K562 (cell line): ENCODE results near the gene CCDC106. TPM values are rescaled to one million over a fixed set of nuclear protein-coding genes. Genes with fewer than 3 reads are reported as not detected.

Experiments used
- ATAC-seq: fragments of 200-7000 bp; cut with Tn5 transposase; 3 replicates; pipeline ENCODE4 v1.9.1; 2020; ENCODE audit warnings: moderate library complexity
- BruUV-seq: library from RNA; stranded (reverse); fragments of 400-500 nt; replicated peaks from 2 replicates; lab custom pipeline; 2021; lab: Mats Ljungman, UMichigan
- CTCF ChIA-PET: fragments of 300-600 bp; formaldehyde crosslinking; extraction: SDS; loops from one replicate; lab custom pipeline; 2021; ENCODE audit warnings: low intra/inter-chr PET ratio; lab: Yijun Ruan, JAX
- POLR2A ChIA-PET: fragments of 300-600, 350-650 bp; sonication (Branson Sonifier 250); formaldehyde crosslinking; extraction: SDS; loops from one replicate; lab custom pipeline; 2021; ENCODE audit warnings: antibody characterized with exemption, inconsistent platforms; lab: Yijun Ruan, JAX
- DNase-seq, 4 experiments: peaks; one replicate each; pipeline versions ENCODE4 v3.0.0 to v3.0.0-alpha.2; 2011 to 2018; ENCODE audit warnings: low spot score in 3 of 4, mixed read lengths in 3 of 4; ENCODE audit errors: extremely low read depth in 1 of 4
- FAIRE-seq: peaks from 2 replicates; lab custom pipeline; 2011; peaks lifted over from hg19 to GRCh38; lab: Jason Lieb, UNC
- H2AFZ ChIP-seq: 2 replicates; pipeline ENCODE4 v1.6.0; 2011; ENCODE audit warnings: low read depth, low read length, control low read depth, inconsistent platforms
- H3K27ac ChIP-seq: fragments of 200-600 bp; 3 replicates; pipeline ENCODE4 v1.8.0; 2011; ENCODE audit warnings: low read depth, mild to moderate bottlenecking, control low read depth, inconsistent platforms, low read length, moderate library complexity, mixed read lengths; ENCODE audit errors: extremely low read depth
- H3K27me3 ChIP-seq, 2 experiments: fragments of 300-600 bp in 1 of 2; 2 replicates in 1 of 2; 3 replicates in 1 of 2; pipeline versions ENCODE4 v1.6.0 to v1.8.0; 2011; ENCODE audit warnings: inconsistent platforms in 2 of 2, low read length in 2 of 2, mild to moderate bottlenecking in 1 of 2, mixed read lengths in 1 of 2, moderate library complexity in 1 of 2; ENCODE audit not compliant: control insufficient read depth in 2 of 2, insufficient read depth in 2 of 2
- H3K36me3 ChIP-seq: fragments of 300-600 bp; 3 replicates; pipeline ENCODE4 v1.8.0; 2011; ENCODE audit warnings: mild to moderate bottlenecking, low read length, inconsistent platforms; ENCODE audit not compliant: control insufficient read depth, insufficient read depth
- H3K4me1 ChIP-seq, 2 experiments: fragments of 200-600 bp in 1 of 2; replicated peaks in 1 of 2; 2 replicates in 1 of 2; 3 replicates in 1 of 2; pipeline versions ENCODE4 v1.5.1 to v1.8.0; 2011; ENCODE audit warnings: inconsistent platforms in 2 of 2, low read length in 2 of 2, mild to moderate bottlenecking in 1 of 2, mixed read lengths in 1 of 2, moderate library complexity in 1 of 2; ENCODE audit not compliant: control insufficient read depth in 2 of 2, insufficient read depth in 2 of 2
- H3K4me2 ChIP-seq: 2 replicates; pipeline ENCODE4 v1.6.1; 2011; ENCODE audit warnings: low read length, control low read depth, inconsistent platforms, mixed read lengths; ENCODE audit not compliant: insufficient read depth
- H3K4me3 ChIP-seq: fragments of 200-600 bp; sonication (generic), shearing (Covaris generic); 2 replicates; pipeline ENCODE4 v1.5.1; 2016; ENCODE audit warnings: control low read depth, inconsistent platforms
- H3K79me2 ChIP-seq: fragments of 200-600 bp; 3 replicates; pipeline ENCODE4 v1.8.0; 2011; ENCODE audit warnings: low read length, inconsistent platforms; ENCODE audit not compliant: control insufficient read depth, insufficient read depth
- H3K9ac ChIP-seq, 2 experiments: 2 replicates each; pipeline versions ENCODE4 v1.6.0 to v1.6.1; 2011; ENCODE audit warnings: low read depth in 2 of 2, low read length in 2 of 2, control low read depth in 1 of 2, inconsistent platforms in 1 of 2, mild to moderate bottlenecking in 1 of 2, mixed read lengths in 1 of 2; ENCODE audit not compliant: insufficient read depth in 1 of 2
- H3K9me1 ChIP-seq: one replicate; pipeline ENCODE4 v1.6.0; 2011; ENCODE audit warnings: inconsistent platforms, mild to moderate bottlenecking, low read length, moderate library complexity; ENCODE audit not compliant: control insufficient read depth, insufficient read depth
- H3K9me3 ChIP-seq: replicated peaks from 2 replicates; pipeline ENCODE4 v1.5.1; 2011; ENCODE audit warnings: low read depth, low read length, inconsistent platforms; ENCODE audit not compliant: control insufficient read depth, insufficient read depth
- H4K20me1 ChIP-seq: replicated peaks from 2 replicates; pipeline ENCODE4 v1.6.1; 2011; ENCODE audit warnings: low read length, inconsistent platforms, mixed read lengths; ENCODE audit not compliant: control insufficient read depth, insufficient read depth
- FOXP1 ChIP-seq: sonication (generic); formaldehyde crosslinking; IDR thresholded peaks from 2 replicates; pipeline ENCODE4 v1.8.0; 2022; ENCODE audit warnings: mild to moderate bottlenecking, missing genetic modification reagents
- MBD2 ChIP-seq: sonication (generic); IDR thresholded peaks from 2 replicates; pipeline ENCODE4 v1.6.1; 2016; ENCODE audit warnings: low read depth, borderline replicate concordance
- MEF2A ChIP-seq: IDR thresholded peaks from 2 replicates; pipeline ENCODE4 v1.6.1; 2011; ENCODE audit warnings: low read depth, mild to moderate bottlenecking, low read length, moderate library complexity; ENCODE audit not compliant: control insufficient read depth
- PML ChIP-seq: IDR thresholded peaks from 2 replicates; pipeline ENCODE4 v1.6.1; 2012; ENCODE audit warnings: low read length, inconsistent platforms
- RNF2 ChIP-seq: sonication (generic); IDR thresholded peaks from 2 replicates; pipeline ENCODE4 v1.6.1; 2016
- SAFB ChIP-seq: fragments of 200-400 bp; formaldehyde crosslinking; IDR thresholded peaks from 2 replicates; pipeline ENCODE4 v1.6.1; 2017; ENCODE audit warnings: low read depth, low read length, borderline replicate concordance
- SMAD3 ChIP-seq: fragments of 450-650 bp; formaldehyde crosslinking; conservative IDR thresholded peaks from 2 replicates; pipeline ENCODE4 v1.4.0; 2020; ENCODE audit warnings: mild to moderate bottlenecking
- WGBS: fragments of 100-300 bp; shearing (Covaris generic); methylation state at CpG from one replicate; pipeline ENCODE4 v1.1.6; 2016; ENCODE audit warnings: low coverage, mixed read lengths; ENCODE audit not compliant: insufficient coverage; ENCODE audit errors: missing lambda C conversion rate; 5-methylcytosine and 5-hydroxymethylcytosine counted together
- in situ Hi-C: fragments of 300-500 bp; cut with MboI; formaldehyde crosslinking; loops from 4 replicates; pipeline ENCODE4 v1.15.0; 2018; ENCODE audit warnings: inconsistent platforms, mixed read lengths
- intact Hi-C: fragments of 100-400 bp; cut with micrococcal nuclease; formaldehyde crosslinking; loops from 2 replicates; pipeline ENCODE4 v1.14.2; 2022
- polyA plus RNA-seq, 8 experiments: library from polyadenylated mRNA; depleted of rRNA in 4 of 8; stranded (reverse) in 5 of 8; unstranded in 3 of 8; fragments of >200 nt; fragmentation: Nextera tagmentation in 2 of 8; fragmentation: Illumina TruSeq in 1 of 8; extraction: Ambion mirVana in 2 of 8; extraction: Trizol in 1 of 8; gene quantifications; 2 replicates each; pipeline versions ENCODE4 v1.2.1 to v1.2.3, GENCODE V29; 2011 to 2014; ENCODE audit warnings: inconsistent platforms in 1 of 8, missing spikeins in 1 of 8
- total RNA-seq, 7 experiments: library from RNA; depleted of rRNA in 6 of 7; stranded (reverse); fragments of >200 nt in 6 of 7; fragmentation: Illumina TruSeq in 2 of 7; extraction: Trizol in 2 of 7; gene quantifications; 2 replicates each; pipeline versions ENCODE4 v1.2.1 to v1.2.3, GENCODE V29; 2011 to 2021; ENCODE audit warnings: low replicate concordance in 1 of 7
- TF ChIP-seq, protein P1 (sequence below): fragments of 450-650 bp; IDR thresholded peaks from 2 replicates; pipeline ENCODE4 v1.6.1; 2016; ENCODE audit warnings: borderline replicate concordance
- TF ChIP-seq, protein P2 (sequence below): fragments of 250-450 bp; sonication (Bioruptor Pico); IDR thresholded peaks from 2 replicates; pipeline ENCODE4 v1.4.0; 2020; ENCODE audit warnings: mild to moderate bottlenecking
- TF ChIP-seq, protein P3 (sequence below): fragments of 250-450 bp; sonication (Bioruptor Pico); IDR thresholded peaks from 2 replicates; pipeline ENCODE4 v1.5.0; 2020; ENCODE audit warnings: mild to moderate bottlenecking
- TF ChIP-seq, protein P4 (sequence below): fragments of 450-650 bp; formaldehyde crosslinking; IDR thresholded peaks from 2 replicates; pipeline ENCODE4 v1.4.0; 2020; ENCODE audit warnings: mild to moderate bottlenecking, moderate library complexity

CCDC106 gene
- total and polyA plus RNA-seq, 9 of the 15 experiments (the other 6 are each of a cell fraction or from before 2014, with no cell fraction given) = 0.10 to 27.5 (median 15.0) TPM; not detected in 1

DNA sequence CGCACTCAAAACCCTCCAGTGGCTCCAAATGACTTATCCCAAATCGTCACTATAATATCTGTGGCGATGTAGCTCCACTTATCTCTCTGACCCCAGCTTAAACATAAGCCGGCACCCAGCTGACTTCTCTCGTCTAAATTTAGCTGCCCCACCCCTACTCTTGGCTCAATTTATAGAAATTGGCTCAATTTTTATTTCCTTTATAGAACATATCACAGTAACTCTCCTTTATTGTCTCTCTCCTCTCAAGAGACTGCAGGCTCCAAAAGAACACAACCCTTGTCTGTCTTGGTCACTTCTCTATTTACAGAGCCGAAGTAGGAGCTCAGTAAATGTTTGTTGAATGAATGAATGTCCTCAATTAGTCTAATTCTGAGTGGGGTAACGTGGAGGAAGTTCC, 24.5 kb upstream of the CCDC106 start:
- Histone ChIP-seq H3K4me3 (peak overlapping the region; percentile 30), H3K9ac (peak overlapping the region in 1 of 2 experiments; percentile 51; a peak in 2 of 4 replicates), H3K4me1 (peaks cover 9 to 11% of the 10 kb centered on the region in 2 experiments; a peak in 4 of 5 replicates), H3K79me2 (peaks cover 7% of the 10 kb centered on the region; the same call in 2 of the 3 replicates), H3K9me1 (peaks cover 3% of the 10 kb centered on the region), H3K4me2 (peak overlapping the region; percentile 77), H3K9me3 (no peaks in the 10 kb centered on the region), H3K27ac (peak overlapping the region; percentile 62), H3K27me3 (no peaks in the 10 kb centered on the region), H2AFZ (peak overlapping the region; percentile 54; the same call in 1 of the 2 replicates), H3K36me3 (peaks cover 9% of the 10 kb centered on the region; the same call in 1 of the 3 replicates), H4K20me1 (no peaks in the 10 kb centered on the region; the same call in 1 of the 2 replicates)
- in situ Hi-C loops (loop anchor here (10.0 kb wide), 1 partner anchor 339 kb away; the partner anchor contains the start of genes BRSK1 and HSPBP1), intact Hi-C loops (no loop called here)
- ChIA-PET POLR2A (interaction anchor here (0.6 to 2.1 kb wide), 6 partner anchors 13 to 103 kb away, joined by 3 to 10 read pairs (median 3); partner anchors contain the start of genes FIZ1 and ZNF865), CTCF (no interaction called here)
- 8% methylated on average over 7 of the region's 7 CpGs for WGBS
- DNase-seq (peak in 3 of 4 experiments; percentile 28 to 42 (median 40)), FAIRE-seq (no peak), ATAC-seq (no peak)
- TSS peak; percentile 72 for BruUV-seq
- no peak for TF ChIP-seq PML
- TF ChIP-seq MEF2A = peak; percentile 56; the same call in 1 of the 2 replicates
- no peak for TF ChIP-seq SMAD3
- TF ChIP-seq, protein P1, sequence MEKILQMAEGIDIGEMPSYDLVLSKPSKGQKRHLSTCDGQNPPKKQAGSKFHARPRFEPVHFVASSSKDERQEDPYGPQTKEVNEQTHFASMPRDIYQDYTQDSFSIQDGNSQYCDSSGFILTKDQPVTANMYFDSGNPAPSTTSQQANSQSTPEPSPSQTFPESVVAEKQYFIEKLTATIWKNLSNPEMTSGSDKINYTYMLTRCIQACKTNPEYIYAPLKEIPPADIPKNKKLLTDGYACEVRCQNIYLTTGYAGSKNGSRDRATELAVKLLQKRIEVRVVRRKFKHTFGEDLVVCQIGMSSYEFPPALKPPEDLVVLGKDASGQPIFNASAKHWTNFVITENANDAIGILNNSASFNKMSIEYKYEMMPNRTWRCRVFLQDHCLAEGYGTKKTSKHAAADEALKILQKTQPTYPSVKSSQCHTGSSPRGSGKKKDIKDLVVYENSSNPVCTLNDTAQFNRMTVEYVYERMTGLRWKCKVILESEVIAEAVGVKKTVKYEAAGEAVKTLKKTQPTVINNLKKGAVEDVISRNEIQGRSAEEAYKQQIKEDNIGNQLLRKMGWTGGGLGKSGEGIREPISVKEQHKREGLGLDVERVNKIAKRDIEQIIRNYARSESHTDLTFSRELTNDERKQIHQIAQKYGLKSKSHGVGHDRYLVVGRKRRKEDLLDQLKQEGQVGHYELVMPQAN = no peak
- 0 out of 2 replicates have a peak, but pooled peaks have one; percentile 30 for TF ChIP-seq FOXP1
- TF ChIP-seq, protein P2, sequence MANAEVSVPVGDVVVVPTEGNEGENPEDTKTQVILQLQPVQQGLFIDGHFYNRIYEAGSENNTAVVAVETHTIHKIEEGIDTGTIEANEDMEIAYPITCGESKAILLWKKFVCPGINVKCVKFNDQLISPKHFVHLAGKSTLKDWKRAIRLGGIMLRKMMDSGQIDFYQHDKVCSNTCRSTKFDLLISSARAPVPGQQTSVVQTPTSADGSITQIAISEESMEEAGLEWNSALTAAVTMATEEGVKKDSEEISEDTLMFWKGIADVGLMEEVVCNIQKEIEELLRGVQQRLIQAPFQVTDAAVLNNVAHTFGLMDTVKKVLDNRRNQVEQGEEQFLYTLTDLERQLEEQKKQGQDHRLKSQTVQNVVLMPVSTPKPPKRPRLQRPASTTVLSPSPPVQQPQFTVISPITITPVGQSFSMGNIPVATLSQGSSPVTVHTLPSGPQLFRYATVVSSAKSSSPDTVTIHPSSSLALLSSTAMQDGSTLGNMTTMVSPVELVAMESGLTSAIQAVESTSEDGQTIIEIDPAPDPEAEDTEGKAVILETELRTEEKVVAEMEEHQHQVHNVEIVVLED (CRISPR knock-in tag) = no peak
- TF ChIP-seq, protein P3, sequence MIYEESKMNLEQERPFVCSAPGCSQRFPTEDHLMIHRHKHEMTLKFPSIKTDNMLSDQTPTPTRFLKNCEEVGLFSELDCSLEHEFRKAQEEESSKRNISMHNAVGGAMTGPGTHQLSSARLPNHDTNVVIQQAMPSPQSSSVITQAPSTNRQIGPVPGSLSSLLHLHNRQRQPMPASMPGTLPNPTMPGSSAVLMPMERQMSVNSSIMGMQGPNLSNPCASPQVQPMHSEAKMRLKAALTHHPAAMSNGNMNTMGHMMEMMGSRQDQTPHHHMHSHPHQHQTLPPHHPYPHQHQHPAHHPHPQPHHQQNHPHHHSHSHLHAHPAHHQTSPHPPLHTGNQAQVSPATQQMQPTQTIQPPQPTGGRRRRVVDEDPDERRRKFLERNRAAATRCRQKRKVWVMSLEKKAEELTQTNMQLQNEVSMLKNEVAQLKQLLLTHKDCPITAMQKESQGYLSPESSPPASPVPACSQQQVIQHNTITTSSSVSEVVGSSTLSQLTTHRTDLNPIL (CRISPR knock-in tag) = no peak
- peak; percentile 17; the same call in 1 of the 2 replicates for TF ChIP-seq MBD2
- TF ChIP-seq RNF2 = no peak
- no peak for TF ChIP-seq SAFB
- TF ChIP-seq, protein P4, sequence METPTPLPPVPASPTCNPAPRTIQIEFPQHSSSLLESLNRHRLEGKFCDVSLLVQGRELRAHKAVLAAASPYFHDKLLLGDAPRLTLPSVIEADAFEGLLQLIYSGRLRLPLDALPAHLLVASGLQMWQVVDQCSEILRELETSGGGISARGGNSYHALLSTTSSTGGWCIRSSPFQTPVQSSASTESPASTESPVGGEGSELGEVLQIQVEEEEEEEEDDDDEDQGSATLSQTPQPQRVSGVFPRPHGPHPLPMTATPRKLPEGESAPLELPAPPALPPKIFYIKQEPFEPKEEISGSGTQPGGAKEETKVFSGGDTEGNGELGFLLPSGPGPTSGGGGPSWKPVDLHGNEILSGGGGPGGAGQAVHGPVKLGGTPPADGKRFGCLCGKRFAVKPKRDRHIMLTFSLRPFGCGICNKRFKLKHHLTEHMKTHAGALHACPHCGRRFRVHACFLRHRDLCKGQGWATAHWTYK = no peak
